Measurements from ENCODE around the gene MED31.
"Not testable (repeated sequence)": the region's sequence is repeated elsewhere in the genome, so short reads cannot be mapped to it uniquely, and the experiment has no call there.

Gene MED31

GRCh38 chr17:6599364-6599763 is 52.0 kb downstream of the MED31 start:
- no peak overlapping the region for H3K4me3 ChIP-seq (ENCODE audit: low read depth in 1 of 2, low read length in 2 of 2)
- no peaks in the 10 kb centered on the region for H3K9me3 ChIP-seq (ENCODE audit: control insufficient read depth in 1 of 2, low read length in 2 of 2)
- H3K36me3 ChIP-seq (ENCODE audit: control insufficient read depth in 1 of 2, insufficient read depth in 2 of 2, low read length in 2 of 2) = peaks cover 32 to 37% of the 10 kb centered on the region in 2 donors
- no peak overlapping the region for H3K27ac ChIP-seq (ENCODE audit: low read depth, low read length)
- peaks cover 5 to 20% of the 10 kb centered on the region in 2 donors for H3K4me1 ChIP-seq (ENCODE audit: control insufficient read depth in 1 of 2, insufficient read depth in 2 of 2, low read length in 2 of 2)
- H3K27me3 ChIP-seq (ENCODE audit: control insufficient read depth in 1 of 2, insufficient read depth in 2 of 2, low read length in 2 of 2) = no peaks in the 10 kb centered on the region
- H3K9ac ChIP-seq (ENCODE audit: low read depth in 1 of 2, low read length in 2 of 2) = no peak overlapping the region

- H3K4me3 ChIP-seq (ENCODE audit: low read depth in 1 of 2, low read length in 2 of 2) = no peak overlapping the region
- H3K27ac ChIP-seq (ENCODE audit: low read depth, low read length) = no peak overlapping the region
- H3K27me3 ChIP-seq (ENCODE audit: control insufficient read depth in 1 of 2, insufficient read depth in 2 of 2, low read length in 2 of 2) = no peaks in the 10 kb centered on the region
- peaks cover 5 to 20% of the 10 kb centered on the region in 2 donors for H3K4me1 ChIP-seq (ENCODE audit: control insufficient read depth in 1 of 2, insufficient read depth in 2 of 2, low read length in 2 of 2)
- H3K36me3 ChIP-seq (ENCODE audit: control insufficient read depth in 1 of 2, insufficient read depth in 2 of 2, low read length in 2 of 2) = peaks cover 32 to 45% of the 10 kb centered on the region in 2 donors
- no peaks in the 10 kb centered on the region for H3K9me3 ChIP-seq (ENCODE audit: control insufficient read depth in 1 of 2, low read length in 2 of 2)
- H3K9ac ChIP-seq (ENCODE audit: low read depth in 1 of 2, low read length in 2 of 2) = no peak overlapping the region
Measured at GRCh38 chr17:6597727-6598126, 53.7 kb downstream of the MED31 start.

GRCh38 chr17:6596941-6597340 is 54.5 kb downstream of the MED31 start:
- Histone ChIP-seq H3K27me3 (ENCODE audit: control insufficient read depth in 1 of 2, insufficient read depth in 2 of 2, low read length in 2 of 2) (no peaks in the 10 kb centered on the region), H3K27ac (ENCODE audit: low read depth, low read length) (no peak overlapping the region), H3K9ac (ENCODE audit: low read depth in 1 of 2, low read length in 2 of 2) (no peak overlapping the region), H3K4me3 (ENCODE audit: low read depth in 1 of 2, low read length in 2 of 2) (no peak overlapping the region), H3K9me3 (ENCODE audit: control insufficient read depth in 1 of 2, low read length in 2 of 2) (no peaks in the 10 kb centered on the region), H3K4me1 (ENCODE audit: control insufficient read depth in 1 of 2, insufficient read depth in 2 of 2, low read length in 2 of 2) (peaks cover 8 to 23% of the 10 kb centered on the region in 2 donors), H3K36me3 (ENCODE audit: control insufficient read depth in 1 of 2, insufficient read depth in 2 of 2, low read length in 2 of 2) (peaks cover 29 to 50% of the 10 kb centered on the region in 2 donors)

GRCh38 chr17:6596511-6596910 is 54.9 kb downstream of the MED31 start:
- Histone ChIP-seq H3K9ac (ENCODE audit: low read depth in 1 of 2, low read length in 2 of 2) (no peak overlapping the region), H3K4me3 (ENCODE audit: low read depth in 1 of 2, low read length in 2 of 2) (no peak overlapping the region), H3K9me3 (ENCODE audit: control insufficient read depth in 1 of 2, low read length in 2 of 2) (no peaks in the 10 kb centered on the region), H3K36me3 (ENCODE audit: control insufficient read depth in 1 of 2, insufficient read depth in 2 of 2, low read length in 2 of 2) (peaks cover 29 to 54% of the 10 kb centered on the region in 2 donors), H3K27me3 (ENCODE audit: control insufficient read depth in 1 of 2, insufficient read depth in 2 of 2, low read length in 2 of 2) (no peaks in the 10 kb centered on the region), H3K4me1 (ENCODE audit: control insufficient read depth in 1 of 2, insufficient read depth in 2 of 2, low read length in 2 of 2) (peaks cover 11 to 23% of the 10 kb centered on the region in 2 donors), H3K27ac (ENCODE audit: low read depth, low read length) (no peak overlapping the region)

- no peak overlapping the region for H3K9ac ChIP-seq (ENCODE audit: low read depth in 1 of 2, low read length in 2 of 2)
- peaks cover 25 to 53% of the 10 kb centered on the region in 2 donors for H3K36me3 ChIP-seq (ENCODE audit: control insufficient read depth in 1 of 2, insufficient read depth in 2 of 2, low read length in 2 of 2)
- H3K27ac ChIP-seq (ENCODE audit: low read depth, low read length) = no peak overlapping the region
- H3K9me3 ChIP-seq (ENCODE audit: control insufficient read depth in 1 of 2, low read length in 2 of 2) = no peaks in the 10 kb centered on the region
- no peak overlapping the region for H3K4me3 ChIP-seq (ENCODE audit: low read depth in 1 of 2, low read length in 2 of 2)
- H3K27me3 ChIP-seq (ENCODE audit: control insufficient read depth in 1 of 2, insufficient read depth in 2 of 2, low read length in 2 of 2) = no peaks in the 10 kb centered on the region
- H3K4me1 ChIP-seq (ENCODE audit: control insufficient read depth in 1 of 2, insufficient read depth in 2 of 2, low read length in 2 of 2) = peaks cover 11 to 23% of the 10 kb centered on the region in 2 donors
Measured at GRCh38 chr17:6596081-6596480, 55.3 kb downstream of the MED31 start.

GRCh38 chr17:6593371-6593770 is 58.0 kb downstream of the MED31 start:
- not testable (repeated sequence) for H3K27ac ChIP-seq (ENCODE audit: low read depth, low read length); H3K4me3 ChIP-seq (ENCODE audit: low read depth in 1 of 2, low read length in 2 of 2); H3K9ac ChIP-seq (ENCODE audit: low read depth in 1 of 2, low read length in 2 of 2); H3K27me3 ChIP-seq (ENCODE audit: control insufficient read depth in 1 of 2, insufficient read depth in 2 of 2, low read length in 2 of 2); H3K9me3 ChIP-seq (ENCODE audit: control insufficient read depth in 1 of 2, low read length in 2 of 2)
- Histone ChIP-seq H3K36me3 (ENCODE audit: control insufficient read depth in 1 of 2, insufficient read depth in 2 of 2, low read length in 2 of 2) (peaks cover 30 to 56% of the 10 kb centered on the region in 2 donors), H3K4me1 (ENCODE audit: control insufficient read depth in 1 of 2, insufficient read depth in 2 of 2, low read length in 2 of 2) (peaks cover 6 to 12% of the 10 kb centered on the region in 2 donors)
